Prostate gland (tissue), 2 donors: ENCODE data around the gene SHANK1.

ENCODE experiments used
- POLR2A ChIP-seq: fragments of 450-650 bp; IDR thresholded peaks from one replicate; pipeline ENCODE4 v1.6.1; 2016; ENCODE audit warnings: antibody characterized with exemption, mild to moderate bottlenecking
- TF ChIP-seq, protein P1 (sequence below), 4 experiments: fragments of 200-600 bp in 2 of 4; fragments of 450-650 bp in 2 of 4; sonication (generic) in 2 of 4; IDR thresholded peaks; 1 replicate in 3 of 4; 2 replicates in 1 of 4; pipeline ENCODE4 v1.5.1; 2016 to 2019; ENCODE audit warnings: antibody characterized with exemption in 4 of 4, mild to moderate bottlenecking in 2 of 4, moderate library complexity in 2 of 4

DNA sequence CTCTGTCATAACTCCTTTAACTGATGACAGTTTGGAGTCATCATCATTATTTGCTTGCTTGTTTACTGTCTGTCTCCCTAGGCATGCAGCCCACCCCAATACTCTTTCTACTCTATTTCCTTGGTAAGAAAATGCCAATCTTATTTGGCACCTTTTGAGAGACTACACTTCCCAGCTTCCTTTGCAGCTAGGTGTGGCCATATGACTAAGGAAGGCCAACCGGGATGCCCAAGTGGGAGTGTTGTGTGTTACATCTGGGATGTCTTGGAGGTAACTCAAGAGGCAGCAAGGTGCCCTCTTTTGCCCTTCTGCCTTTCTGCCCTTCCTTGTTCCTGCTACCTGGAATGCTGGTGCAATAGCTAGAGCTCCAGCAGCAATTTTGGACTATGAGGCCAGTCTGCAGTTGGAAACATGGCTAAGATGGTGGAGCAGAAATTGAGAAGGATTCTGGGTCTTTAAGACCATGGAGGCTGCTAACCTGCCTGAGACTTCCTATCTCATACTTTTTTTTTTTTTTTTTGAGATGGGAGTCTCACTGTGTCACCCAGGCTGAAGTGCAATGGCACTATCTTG is 42.9 kb downstream of the SHANK1 start:
- TF ChIP-seq POLR2A = no peak
- TF ChIP-seq, protein P1, sequence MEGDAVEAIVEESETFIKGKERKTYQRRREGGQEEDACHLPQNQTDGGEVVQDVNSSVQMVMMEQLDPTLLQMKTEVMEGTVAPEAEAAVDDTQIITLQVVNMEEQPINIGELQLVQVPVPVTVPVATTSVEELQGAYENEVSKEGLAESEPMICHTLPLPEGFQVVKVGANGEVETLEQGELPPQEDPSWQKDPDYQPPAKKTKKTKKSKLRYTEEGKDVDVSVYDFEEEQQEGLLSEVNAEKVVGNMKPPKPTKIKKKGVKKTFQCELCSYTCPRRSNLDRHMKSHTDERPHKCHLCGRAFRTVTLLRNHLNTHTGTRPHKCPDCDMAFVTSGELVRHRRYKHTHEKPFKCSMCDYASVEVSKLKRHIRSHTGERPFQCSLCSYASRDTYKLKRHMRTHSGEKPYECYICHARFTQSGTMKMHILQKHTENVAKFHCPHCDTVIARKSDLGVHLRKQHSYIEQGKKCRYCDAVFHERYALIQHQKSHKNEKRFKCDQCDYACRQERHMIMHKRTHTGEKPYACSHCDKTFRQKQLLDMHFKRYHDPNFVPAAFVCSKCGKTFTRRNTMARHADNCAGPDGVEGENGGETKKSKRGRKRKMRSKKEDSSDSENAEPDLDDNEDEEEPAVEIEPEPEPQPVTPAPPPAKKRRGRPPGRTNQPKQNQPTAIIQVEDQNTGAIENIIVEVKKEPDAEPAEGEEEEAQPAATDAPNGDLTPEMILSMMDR (IDR thresholded peaks at IDR 0.05) = no peak
